GM12865 (cell line): ENCODE results near the gene MRGPRE.

Source experiments
- DNase-seq: peaks from one replicate; pipeline ENCODE4 v3.0.0; 2010; ENCODE audit warnings: low read depth
- H3K4me3 ChIP-seq: 2 replicates; pipeline ENCODE4 v1.5.1; 2011; ENCODE audit warnings: mild to moderate bottlenecking, low read depth, low read length, control low read depth
- TF ChIP-seq, protein P1 (sequence below): IDR thresholded peaks from 2 replicates; pipeline ENCODE4 v1.5.1; 2011; ENCODE audit warnings: low read length, control low read depth, low read depth, inconsistent platforms; ENCODE audit not compliant: insufficient read depth; ENCODE audit errors: missing control alignments

The MRGPRE gene

DNA sequence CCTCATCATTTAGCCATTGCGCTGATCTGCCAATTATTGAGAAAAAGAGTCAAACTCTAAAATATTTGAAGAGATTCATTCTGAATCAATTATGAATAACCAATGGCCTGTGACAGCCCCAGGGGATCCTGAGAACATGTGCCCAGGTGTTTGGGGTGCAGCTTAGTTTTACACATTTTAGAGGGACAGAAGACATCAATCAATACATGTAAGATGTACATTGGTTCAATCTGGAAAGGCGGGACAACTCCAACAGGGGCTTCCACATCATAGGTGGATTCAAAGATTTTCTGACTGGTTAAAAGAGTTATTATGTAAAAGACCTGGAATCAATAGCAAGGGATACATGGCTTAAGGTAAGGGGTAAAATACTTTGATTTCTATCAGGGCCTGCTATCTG is 4.9 kb upstream of the MRGPRE start:
- TF ChIP-seq, protein P1, sequence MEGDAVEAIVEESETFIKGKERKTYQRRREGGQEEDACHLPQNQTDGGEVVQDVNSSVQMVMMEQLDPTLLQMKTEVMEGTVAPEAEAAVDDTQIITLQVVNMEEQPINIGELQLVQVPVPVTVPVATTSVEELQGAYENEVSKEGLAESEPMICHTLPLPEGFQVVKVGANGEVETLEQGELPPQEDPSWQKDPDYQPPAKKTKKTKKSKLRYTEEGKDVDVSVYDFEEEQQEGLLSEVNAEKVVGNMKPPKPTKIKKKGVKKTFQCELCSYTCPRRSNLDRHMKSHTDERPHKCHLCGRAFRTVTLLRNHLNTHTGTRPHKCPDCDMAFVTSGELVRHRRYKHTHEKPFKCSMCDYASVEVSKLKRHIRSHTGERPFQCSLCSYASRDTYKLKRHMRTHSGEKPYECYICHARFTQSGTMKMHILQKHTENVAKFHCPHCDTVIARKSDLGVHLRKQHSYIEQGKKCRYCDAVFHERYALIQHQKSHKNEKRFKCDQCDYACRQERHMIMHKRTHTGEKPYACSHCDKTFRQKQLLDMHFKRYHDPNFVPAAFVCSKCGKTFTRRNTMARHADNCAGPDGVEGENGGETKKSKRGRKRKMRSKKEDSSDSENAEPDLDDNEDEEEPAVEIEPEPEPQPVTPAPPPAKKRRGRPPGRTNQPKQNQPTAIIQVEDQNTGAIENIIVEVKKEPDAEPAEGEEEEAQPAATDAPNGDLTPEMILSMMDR = no peak
- H3K4me3 ChIP-seq = no peak overlapping the region
- DNase-seq = no peak

DNA sequence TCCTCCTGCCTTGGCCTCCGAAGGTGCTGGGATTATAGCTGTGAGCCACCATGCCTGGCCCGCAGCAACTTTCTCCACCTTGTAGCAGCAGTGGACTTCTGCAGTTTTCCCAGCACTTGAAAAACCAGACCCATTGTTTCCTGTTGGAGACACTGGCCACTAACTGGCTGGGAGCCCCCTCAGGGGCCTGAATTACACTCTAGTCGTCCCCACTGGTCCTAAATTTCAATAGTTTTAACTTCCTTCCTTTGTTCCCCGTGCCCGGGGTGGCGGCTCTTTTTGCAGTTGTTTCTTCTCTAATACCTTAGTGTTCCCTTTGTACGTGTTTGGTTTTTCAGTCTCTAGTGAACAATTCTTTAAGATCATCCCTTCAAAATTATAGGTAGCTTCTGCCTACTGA is 2.6 kb upstream of the MRGPRE start:
- DNase-seq = no peak
- TF ChIP-seq, protein P1 = no peak
- no peak overlapping the region for H3K4me3 ChIP-seq

DNA sequence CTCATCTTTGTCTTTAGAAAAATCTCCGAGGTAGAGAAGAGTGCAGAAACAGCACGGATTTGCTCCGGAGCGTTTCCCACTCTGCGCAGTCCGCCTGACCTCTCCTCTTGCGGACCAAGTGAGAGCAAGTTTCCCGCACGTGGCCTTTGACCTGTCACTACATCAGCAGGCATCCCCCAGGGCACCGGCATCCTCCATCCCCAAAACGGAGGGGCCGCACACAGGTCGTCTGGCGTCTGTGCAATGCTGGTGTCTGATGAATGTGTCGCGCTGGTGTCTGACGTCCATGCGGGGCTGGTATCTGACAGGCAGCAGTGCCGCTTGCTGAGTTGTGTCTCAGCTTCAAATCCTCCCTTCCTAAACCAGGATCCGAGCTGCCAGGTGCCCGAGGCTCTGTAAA is 739 bp upstream of the MRGPRE start:
- DNase-seq = no peak
- TF ChIP-seq, protein P1 = no peak
- H3K4me3 ChIP-seq = no peak overlapping the region

DNA sequence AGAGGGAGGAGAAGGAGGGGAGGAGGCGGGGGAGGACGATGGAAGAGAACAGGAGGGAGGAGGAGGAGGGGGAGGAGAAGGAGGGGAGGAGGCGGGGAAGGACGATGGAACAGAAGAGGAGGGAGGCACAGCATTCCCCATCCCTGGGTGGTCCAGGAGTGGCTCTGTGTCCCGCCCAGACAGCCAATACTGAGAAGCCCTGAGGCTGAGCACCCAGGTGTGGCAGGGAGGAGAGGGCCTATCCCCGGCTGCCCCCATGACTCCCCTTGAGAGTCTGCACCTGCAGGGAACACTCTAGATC is 717 bp downstream of the MRGPRE start:
- H3K4me3 ChIP-seq = no peak overlapping the region
- DNase-seq = no peak
- TF ChIP-seq, protein P1 = no peak

DNA sequence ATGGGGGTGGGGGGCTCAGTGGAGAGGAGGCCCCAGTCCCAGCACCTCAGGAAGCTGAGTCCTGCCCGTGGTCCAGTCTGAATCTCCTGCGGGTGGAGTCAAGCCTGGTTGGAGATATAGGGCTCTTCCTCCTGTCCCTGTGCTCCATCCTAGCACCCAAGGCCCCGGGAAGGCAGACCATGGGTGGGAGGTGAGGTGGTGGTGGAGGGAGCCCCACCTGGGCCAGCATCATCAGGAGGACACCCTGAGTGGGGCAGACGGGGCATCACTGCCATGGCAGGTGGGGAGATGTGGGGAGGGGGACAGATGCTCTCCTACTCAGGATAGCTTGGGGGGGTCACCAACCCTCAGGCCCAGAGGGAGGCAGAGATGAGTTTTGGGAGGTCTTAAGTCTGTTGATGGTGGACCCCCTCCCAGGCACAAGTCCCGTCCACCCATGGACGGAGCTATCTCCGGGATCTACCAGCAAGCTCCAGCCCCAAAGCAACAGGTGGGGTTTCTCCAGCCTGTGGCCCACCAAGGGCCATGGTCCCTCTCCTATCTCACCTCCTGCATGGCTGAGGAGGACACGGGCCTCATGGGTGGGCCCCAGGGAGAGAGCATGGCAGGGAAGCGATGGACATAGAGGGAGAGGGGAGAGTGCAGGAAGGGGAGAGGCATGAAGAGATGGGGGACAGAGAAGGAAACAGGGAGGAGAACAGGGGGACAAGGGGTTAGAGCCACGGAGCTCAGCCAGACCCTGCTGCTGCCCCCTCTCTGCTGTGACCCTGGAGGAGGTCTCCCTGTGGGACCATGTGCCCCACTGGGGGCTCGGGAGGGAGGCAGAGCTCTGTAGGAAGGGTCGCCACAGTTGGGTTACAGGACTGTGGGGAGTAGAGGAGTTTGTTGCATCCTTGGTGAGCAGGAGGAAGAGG is 1.3 kb downstream of the MRGPRE start:
- TF ChIP-seq, protein P1 = no peak
- no peak for DNase-seq
- no peak overlapping the region for H3K4me3 ChIP-seq

DNA sequence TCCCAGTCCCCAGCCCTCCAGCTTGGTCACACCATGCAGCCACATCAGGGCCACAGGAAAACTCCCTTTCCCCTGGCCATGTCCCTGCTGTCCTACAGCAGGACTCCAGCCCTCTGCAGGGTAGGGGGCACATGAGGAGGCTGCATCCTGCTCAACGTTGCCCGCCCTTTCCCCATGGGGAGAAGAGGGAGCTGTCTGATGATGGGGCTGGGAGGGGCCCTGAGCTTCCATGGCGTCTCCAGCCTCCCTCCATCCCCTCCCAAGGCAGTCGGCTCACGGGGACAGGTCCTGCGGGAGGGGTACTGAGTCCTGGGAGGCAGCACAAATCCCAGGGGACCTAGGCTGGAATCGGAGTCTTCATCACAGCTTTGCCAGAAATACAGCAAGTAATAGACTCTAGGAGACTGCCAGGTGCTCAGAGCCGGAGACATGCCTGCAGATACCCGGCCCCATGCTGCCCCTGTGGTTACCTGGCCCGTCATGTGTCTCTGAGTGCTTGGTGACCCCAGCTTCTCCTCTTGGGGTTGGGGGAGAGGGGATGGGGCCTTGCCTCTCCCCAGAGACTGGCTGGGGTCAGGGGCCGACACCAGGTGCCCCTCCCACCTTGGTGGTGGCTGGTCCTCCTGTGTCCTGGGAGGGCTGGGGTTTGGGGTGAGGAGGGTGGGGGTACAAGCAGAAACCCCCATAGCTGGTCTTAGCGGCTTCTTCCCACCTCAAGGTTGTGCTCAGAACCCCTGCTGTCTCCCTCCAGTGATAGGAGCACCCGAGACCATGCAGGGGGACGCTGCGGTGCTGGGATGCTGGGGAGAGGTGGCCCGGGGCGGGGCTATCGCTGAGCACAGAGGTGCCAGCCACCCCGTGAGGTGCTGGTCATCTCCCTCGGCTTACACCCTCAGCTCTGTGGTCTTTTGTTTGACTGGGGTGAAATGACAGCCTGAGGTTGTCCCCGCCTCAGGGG is 2.3 kb downstream of the MRGPRE start:
- TF ChIP-seq, protein P1 = no peak
- no peak overlapping the region for H3K4me3 ChIP-seq
- DNase-seq = no peak

DNA sequence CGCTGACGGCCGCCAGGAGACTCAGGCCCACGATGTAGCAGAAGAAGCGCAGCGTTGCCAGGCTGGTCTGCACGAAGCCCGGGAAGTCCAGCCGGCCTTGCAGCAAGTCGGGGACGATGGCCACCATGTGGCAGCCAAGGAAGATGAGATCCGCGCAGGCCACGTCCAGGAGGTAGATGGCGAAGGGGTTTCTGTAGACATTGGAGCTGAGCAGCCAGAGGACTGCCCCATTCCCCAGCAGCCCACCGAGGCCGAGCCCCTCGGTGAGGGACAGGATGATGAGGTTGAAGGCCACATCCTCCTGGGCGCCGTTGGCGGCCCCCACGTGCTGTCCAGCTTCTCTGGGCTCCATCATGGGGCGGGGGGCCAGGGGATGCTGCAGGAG is 3.8 kb downstream of the MRGPRE start:
- no peak for DNase-seq
- no peak overlapping the region for H3K4me3 ChIP-seq
- TF ChIP-seq, protein P1 = no peak
